AG09319 (cell line): ENCODE data around the gene CYTIP.

Experiments used
- DNase-seq: peaks from one replicate; pipeline ENCODE4 v3.0.0-alpha.2; 2010; ENCODE audit warnings: low read depth; ENCODE audit errors: extremely low read depth
- TF ChIP-seq, protein P1 (sequence below): IDR thresholded peaks from 2 replicates; pipeline ENCODE4 v1.5.1; 2011; ENCODE audit warnings: low read depth, mild to moderate bottlenecking, inconsistent platforms, low read length, moderate library complexity

Gene CYTIP

DNA sequence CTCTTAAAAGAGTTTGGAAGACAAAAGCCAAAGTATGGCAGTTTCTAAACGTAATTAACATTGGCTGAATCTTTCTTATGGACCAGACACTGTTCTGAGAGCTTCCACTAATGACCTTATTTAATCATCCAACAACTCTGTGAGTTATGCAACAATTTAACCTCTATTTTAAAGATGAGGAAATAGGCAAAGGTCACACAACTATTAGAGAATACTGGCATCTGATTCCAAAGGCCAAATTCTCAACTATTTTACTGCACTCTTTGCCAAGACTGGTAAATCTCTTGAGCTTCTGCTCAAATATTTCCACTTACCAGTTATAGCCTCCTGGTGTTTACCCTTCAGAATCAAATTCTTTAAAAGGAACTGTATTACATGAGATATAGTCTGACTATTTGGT is 76.2 kb downstream of the CYTIP start:
- no peak for DNase-seq
- TF ChIP-seq, protein P1, sequence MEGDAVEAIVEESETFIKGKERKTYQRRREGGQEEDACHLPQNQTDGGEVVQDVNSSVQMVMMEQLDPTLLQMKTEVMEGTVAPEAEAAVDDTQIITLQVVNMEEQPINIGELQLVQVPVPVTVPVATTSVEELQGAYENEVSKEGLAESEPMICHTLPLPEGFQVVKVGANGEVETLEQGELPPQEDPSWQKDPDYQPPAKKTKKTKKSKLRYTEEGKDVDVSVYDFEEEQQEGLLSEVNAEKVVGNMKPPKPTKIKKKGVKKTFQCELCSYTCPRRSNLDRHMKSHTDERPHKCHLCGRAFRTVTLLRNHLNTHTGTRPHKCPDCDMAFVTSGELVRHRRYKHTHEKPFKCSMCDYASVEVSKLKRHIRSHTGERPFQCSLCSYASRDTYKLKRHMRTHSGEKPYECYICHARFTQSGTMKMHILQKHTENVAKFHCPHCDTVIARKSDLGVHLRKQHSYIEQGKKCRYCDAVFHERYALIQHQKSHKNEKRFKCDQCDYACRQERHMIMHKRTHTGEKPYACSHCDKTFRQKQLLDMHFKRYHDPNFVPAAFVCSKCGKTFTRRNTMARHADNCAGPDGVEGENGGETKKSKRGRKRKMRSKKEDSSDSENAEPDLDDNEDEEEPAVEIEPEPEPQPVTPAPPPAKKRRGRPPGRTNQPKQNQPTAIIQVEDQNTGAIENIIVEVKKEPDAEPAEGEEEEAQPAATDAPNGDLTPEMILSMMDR = no peak
